8988T (cell line): ENCODE measurements around the gene RAB30.

Experiments used
- DNase-seq: peaks from one replicate; pipeline ENCODE4 v3.0.0; 2011

Gene RAB30

DNA sequence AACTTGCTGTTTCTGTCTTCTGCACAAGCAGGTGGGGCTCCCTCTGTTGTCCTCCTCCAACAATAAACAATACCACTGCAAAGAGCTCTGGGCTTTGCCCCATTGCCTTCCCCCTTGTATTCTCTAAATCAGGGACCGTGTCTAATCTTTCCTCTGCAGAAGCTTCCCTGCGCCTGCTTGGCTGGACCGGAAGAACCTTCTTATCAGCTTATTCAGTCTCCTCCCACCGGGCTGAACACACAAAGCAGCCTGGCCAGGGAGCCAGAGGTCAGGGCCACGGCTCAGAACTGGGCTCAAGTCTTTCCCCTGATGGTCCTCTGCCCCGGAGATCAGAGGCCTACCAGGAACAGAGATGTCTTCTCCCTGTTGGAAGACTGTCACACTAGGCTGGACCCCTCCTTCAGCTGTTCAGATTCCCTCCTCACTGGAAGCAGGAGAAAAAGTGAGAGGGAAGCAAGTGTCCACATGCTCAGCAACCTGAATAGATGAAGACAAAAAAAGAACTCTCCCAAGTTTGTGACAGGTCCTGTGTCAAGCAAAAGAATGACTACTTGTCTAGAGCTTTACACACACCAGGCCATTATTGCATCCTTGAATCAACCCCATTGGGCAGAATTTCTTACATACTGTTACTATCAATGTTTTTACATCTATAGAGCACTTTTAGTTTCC is 63.7 kb downstream of the RAB30 start:
- no peak for DNase-seq

DNA sequence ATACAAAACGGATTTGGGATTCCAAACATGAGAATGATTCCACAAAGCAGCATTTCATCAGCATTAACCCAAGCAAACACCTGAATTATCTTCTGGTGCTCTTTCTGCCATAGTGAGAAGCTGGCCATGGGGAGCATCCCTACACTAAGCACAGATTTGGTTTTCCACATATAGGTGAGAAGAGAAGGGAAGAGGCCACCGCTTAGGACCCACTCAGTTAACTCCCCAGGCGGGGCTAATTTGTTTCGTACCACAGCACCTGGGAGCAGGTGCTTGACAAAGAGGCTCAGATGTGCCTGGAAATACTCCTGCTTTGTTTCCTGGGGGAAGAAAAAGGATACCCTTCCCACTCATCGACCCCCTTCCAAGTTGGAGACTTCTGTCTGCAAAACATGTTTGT is 64.2 kb downstream of the RAB30 start:
- no peak for DNase-seq

- DNase-seq: no peak
These were observed 64.8 kb downstream of the RAB30 start for GRCh38 chr11:83006877-83007330.

GRCh38 chr11:83004746-83005556 is 66.7 kb downstream of the RAB30 start:
- no peak for DNase-seq

GRCh38 chr11:83002522-83002921 is 69.2 kb downstream of the RAB30 start:
- no peak for DNase-seq

- no peak for DNase-seq
These were observed 69.6 kb downstream of the RAB30 start for GRCh38 chr11:83002053-83002452.

DNA sequence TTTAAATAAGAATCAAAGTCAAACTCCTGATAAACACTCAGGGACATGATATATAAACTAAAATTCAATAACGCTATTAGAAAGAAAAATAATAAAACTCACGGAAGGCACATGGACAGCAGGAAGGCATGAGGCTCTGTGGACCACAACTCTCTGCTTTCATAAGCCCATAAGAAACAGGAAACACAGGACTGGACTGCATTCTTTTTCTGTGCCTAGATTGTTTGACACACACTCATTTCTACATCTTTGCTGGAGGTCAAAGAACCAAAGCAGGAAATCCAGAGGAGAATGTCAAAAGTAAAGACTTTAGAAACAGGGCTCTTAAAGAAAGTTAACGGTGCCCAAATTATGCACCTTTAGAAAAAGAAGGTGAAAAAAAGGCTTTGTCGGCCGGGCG is 71.3 kb downstream of the RAB30 start:
- no peak for DNase-seq

- no peak for DNase-seq
These were observed 72.5 kb downstream of the RAB30 start for GRCh38 chr11:82999232-82999631.

- no peak for DNase-seq
These were observed 73.0 kb downstream of the RAB30 start for GRCh38 chr11:82998697-82999096.

DNA sequence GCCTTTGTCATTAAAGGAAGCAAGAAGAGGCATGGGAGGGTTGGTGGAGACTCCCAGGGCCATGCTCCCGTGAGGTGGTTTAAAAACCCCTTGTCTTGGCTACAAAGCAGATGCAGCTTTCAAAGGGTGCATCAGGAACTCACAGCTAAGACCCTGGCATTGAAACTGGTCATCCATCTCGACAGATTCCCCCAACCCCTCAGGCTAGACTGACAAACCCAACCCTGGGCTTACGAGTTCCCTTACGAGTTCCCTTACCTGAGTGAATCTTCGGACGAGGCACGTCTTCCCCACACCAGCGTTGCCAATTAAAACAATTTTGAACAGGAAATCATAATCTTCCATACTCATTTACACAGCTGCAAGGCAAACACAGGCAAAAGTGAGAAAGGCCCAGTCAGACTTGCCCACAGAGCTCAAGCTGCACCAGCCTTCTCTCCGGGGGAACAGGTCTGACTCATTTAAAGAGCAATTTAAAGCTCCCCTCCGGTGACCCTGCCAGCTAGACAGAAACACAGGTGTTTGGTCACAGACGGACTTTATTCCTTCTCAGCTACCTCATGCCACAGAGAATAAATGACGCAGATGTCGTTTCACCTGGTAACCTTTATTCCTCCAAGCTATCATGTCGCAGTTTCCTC is 74.6 kb downstream of the RAB30 start:
- DNase-seq: no peak

DNA sequence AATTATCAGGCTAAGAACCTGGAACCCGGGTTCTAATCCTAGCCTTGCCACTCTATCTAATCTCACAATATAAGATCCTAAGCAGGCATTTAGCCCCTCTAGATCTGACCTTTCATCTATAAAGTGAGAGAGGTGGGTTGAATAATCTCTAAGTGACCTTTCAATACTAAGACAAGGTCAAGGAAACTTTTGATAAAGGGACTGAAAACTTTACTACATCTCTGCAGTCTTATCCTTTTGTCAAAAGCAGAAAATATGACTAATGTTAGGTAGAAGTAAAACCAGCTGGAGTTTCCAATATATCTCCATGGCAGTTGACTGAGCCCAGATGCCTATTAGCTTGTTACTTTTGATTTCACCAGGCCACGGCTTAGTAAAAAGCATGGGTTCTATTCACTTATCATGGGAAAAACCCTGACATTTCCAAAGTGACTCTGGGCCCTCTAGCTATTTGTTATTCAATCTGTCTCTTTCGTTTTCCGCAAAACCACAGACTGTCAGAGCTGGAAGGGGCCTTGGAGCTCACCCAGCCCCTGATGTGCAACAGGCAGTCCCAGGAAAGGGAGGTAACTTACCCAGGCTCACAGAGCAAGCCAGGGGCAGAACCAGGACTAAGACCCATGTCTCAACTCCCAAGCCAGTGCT is 75.8 kb downstream of the RAB30 start:
- no peak for DNase-seq

DNA sequence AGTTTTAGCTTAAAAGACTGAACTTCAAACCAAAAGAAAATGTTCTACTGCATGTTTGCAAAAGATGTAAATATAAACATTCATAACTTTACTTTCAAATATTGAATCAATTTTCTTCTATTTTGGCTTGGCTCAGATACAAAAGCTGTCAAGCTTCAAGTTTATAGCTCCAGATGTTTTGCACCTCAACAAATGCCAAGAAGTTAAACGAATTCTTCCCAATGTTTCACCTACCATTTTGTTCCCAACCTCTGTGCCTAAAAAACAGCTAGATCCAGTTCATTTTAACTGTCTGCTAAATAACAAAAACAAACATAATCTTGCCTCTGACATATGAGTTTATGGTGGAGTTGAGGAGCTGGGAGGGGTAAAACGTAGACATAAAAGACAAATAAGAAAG is 76.5 kb downstream of the RAB30 start:
- no peak for DNase-seq

DNA sequence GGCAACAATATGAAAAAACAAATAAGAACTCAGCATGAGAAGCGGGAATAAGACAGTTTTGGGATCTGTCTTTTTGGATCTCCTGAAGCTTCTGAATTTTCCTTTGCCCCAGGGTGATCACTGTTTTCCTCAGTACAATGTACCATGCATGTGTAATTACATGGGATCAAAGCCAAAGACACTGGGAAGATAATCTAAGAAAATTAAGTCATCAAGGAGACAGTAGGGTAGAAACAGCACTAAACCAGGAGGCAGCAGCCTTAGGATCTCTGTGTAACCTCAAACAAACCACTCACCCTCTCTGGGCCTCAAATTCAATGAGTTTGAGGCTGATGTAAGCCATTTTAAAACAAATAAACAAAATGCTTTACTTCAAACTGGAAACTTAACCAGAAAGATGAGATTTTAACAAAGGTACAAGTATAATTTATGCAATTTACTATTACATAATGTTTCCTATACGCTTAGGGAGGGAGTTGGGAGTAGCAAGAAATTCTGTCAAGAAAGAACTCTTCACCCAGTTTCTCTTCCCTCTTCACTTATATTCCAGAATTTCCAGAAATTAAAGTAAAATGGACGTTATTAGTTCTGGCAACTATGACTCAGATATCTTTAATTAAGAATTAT is 77.0 kb downstream of the RAB30 start:
- no peak for DNase-seq

DNA sequence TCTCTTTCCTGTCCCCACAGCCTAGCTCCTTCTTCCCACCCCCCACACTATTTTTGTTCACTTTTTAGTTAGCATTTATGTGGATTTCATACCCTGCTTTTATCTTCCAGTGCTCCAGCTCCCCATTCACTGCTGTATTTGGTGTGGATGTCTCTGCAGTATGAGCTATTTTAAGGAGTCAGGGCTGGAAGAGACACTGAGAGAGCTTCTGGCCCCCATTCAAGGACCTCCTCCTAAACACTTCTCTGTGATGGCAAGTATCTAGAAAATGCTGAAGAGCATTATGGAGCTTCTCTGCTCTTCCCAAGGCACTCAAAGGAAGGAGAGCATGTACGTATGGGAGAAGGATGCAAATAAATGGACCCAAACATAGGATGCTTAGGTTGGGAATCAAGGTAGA is 79.5 kb downstream of the RAB30 start:
- DNase-seq: no peak

DNA sequence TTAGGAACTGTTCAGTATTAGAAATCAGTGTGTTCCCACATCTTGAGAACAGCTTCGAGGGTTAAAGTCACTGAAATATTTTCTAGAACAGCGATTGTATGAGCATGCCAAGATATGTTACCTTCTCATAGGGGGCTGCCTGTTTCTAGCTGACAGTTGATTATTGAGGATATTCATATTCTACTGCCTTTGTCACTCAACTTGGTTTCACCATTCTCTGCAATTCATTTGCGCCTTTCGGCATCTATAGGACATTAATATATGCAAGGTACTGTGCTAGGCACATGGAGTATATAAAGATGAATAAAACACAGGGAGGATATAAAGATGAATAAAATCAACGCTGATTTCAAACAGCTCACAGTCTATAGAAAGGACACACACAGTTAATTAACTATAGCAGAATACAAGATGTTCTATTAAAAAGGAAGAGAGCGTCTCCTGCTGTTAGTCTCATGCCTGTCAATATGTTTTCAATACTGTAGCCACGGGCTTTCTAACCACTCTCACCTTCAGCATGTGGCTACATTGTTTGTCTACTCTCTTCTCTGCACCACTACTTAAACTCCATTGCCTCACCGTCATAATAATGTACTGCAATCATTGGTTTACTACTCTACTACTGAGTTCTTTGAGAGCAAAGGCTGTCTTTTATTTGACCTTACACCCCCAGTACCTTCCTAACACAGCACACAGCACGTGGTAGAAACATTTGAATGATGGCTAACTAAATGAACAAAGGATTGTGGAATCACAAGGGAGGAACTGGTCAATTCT is 81.9 kb downstream of the RAB30 start:
- DNase-seq: no peak

DNA sequence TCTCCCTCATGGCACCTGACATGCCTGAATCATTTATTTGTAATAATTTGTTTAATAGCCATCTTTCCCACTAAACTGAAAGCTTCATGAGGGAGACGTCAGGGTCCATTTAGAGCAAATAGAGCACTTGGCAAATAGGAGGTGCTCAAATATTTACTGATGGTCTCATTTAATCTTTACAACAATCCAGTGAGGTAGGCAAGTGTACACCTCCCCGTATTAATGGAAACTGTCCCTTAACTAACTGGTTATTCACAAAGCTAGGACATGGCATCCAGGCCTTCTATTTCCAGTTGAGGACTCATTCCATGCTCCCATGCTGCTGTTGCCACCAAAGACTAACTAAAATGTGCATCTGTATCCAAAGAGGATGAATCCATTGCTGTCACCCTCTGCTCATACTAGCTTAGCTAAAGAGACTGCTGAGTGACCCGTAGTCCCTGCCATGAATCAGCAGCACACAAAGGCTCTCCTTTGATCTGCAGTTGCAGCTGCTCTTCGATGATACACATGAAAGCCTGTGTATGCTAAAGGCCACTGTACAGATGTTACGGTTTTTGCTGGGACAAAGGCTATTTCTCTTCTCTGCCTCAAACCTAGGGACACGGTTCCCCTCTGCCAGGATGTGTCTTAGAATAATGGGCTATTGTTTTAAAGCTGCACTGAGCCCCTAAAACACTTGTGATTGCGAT is 82.6 kb downstream of the RAB30 start:
- no peak for DNase-seq

- DNase-seq: no peak
These were observed 83.7 kb downstream of the RAB30 start for GRCh38 chr11:82987997-82988396.

DNA sequence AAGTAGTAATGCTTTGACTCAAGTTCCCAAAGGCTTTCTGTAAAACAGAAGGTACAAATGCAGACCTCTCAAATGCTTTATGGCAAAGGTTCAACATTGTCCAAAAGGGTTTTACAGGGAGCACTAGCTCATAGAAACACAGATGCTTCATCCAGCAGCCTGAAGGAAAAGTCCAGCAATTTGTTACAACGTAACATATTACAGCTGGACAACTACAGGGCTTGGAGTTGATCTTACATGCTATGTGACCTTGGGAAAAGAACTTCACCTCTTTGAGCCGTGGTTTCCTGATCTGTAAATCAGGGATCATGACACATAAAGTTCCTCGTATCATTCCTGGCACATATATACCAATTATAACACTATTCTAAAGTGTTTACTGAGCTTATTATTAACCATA is 85.3 kb downstream of the RAB30 start:
- DNase-seq: no peak

DNA sequence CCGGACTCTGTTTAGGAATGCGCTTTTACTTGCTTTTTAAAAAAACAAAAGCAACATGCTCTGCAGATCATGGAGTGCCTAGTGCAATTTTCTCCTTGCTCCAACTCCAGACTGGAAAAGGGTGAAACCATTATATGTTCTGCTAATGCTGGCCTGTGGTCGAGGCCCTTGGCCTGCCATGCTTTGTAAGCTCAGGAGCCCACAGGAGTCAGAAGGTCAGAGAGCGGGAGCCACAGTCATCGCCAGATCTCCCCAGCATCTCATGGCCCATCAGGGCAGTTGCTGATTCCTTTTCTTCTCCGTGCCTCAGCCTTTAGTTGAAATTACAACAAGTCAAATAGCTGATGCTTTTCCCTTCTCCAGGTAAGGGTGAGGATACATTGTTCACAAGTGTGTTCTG is 89.8 kb downstream of the RAB30 start:
- DNase-seq: no peak

DNA sequence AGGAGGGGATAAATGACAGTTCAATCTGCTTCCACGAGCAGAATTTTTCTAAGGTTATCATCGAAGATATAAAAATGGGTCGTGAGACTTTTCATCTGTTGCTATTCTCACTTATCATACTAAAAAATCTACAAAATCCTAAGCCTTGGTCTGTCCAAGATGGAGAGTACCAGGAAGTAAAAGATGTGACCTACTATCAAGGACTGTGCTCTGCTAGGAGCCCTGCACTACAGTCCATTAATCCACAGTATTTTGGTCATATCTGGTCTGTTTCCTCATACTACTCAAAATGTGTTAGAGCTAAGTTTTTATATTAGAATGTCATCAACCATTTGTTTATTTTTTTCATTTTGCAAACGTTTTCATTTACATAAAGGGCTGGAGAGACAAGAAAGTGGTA is 90.8 kb downstream of the RAB30 start:
- no peak for DNase-seq

DNA sequence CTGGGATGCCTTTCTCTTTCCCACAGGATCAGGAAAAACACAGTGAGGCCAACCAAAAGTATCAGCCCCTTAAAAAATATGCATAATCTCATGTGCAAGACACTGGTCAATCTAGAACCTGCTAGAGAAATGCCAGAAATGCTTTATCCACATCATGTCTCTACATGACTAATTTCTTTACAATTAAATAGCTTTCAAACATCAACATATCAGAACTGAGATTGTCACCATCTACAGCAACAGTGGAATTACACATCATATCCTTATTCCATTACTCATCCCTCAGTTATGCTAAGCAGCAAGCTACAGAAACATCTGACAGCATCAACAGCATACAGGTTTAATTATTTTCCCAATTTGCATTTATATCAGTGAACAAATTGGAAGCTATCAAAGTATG is 91.4 kb downstream of the RAB30 start:
- peak; percentile 27 for DNase-seq

DNA sequence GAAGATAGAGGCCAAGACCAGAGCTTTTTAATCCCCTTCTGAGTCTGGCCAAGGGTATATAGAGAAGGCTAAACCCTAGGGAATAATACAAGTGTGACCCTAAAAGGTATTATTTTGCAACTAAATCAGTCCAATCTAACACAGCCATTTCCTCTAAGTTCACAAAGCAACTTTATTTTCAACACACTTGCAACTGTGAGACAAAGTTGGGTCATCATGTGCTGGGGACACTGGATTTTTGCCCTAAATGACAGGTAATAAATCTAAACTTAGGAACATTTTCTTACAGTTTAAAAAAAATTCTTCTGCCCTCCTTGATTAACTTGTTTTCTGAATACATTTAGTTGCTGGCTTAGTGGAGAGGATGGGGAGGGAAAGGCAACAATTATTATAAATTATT is 91.9 kb downstream of the RAB30 start:
- no peak for DNase-seq
